A549 treated with AZD9567 at 1 μM for 4 hours (cell line): ENCODE results near the gene F13A1. TPM values are rescaled to one million over a fixed set of nuclear protein-coding genes. Genes with fewer than 3 reads are reported as not detected.

Experiments
- total RNA-seq: library from RNA; stranded (reverse); fragments of 200-300 nt; extraction: Qiagen RNA extraction; gene quantifications from 5 replicates; pipeline ENCODE4 v1.2.3, GENCODE V29; 2022; ENCODE audit not compliant: insufficient read depth

The F13A1 gene
- not detected in 5 replicates for total RNA-seq

GRCh38 chr6:6319952-6320811, at the start of gene F13A1:
F13A1 (minus strand) TSS chr6:6320662; CDS start chr6:6318664, 1,998 bp downstream.

